ENCODE data around the gene MED9. TPM values are rescaled to one million over a fixed set of nuclear protein-coding genes. Genes with fewer than 3 reads are reported as not detected.

The MED9 gene
- total RNA-seq, 3 donors from 2014 or later (not counting 1 experiment from before 2014, with no cell fraction given) = 19.8 to 23.5 (median 22.3) TPM

DNA sequence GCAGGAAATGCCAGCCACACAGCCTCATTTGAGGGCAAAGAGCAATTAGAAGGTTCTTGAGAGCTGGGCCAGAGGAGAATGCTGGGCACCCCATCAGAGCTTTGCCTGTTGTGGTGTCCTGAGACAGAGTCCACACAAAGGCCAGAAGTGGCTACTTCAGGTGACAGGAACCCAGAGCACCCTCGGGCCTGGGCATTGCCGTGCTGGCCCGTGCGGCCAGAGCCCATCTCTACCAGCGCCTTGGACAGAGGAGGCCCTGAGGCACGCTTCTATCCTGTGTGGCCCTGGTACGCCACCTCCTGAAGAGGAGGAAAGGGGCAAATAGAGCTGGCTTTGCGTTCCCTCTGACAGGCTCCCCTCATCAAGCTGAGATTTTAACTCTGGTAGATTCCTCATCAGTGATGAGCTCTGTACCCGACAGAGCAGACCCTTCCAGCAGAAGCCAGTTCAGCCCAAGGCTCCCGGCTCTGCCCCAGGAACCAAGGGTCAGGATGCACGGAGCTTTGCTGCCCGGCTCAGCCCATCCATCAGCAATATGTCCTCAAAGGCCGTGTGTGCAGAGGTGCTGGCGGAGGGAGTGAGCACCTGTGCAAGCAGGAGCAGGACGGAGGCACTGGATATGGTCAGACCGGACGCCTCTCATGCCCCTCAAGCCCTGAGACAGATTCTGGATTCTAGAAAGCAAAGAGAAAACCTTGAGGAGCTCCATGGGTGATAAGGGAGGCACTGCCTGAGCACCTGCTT lies 22.8 kb downstream of the MED9 start:
- peaks cover 6 to 16% of the 10 kb centered on the region in 2 donors for H3K4me1 Mint-ChIP-seq
- peaks cover 5 to 10% of the 10 kb centered on the region in 2 donors for H3K27me3 Mint-ChIP-seq (ENCODE audit: low read depth in 2 of 2)
- H3K4me1 ChIP-seq (ENCODE audit: control insufficient read depth, insufficient read depth, low read length) = peaks cover 19% of the 10 kb centered on the region
- DNase-seq (no peak), ATAC-seq (no peak)
- H3K9me3 ChIP-seq (ENCODE audit: control insufficient read depth, insufficient read depth, low read length) = no peaks in the 10 kb centered on the region
- intact Hi-C loops (cut with micrococcal nuclease) = no loop called here
- H3K4me3 ChIP-seq (ENCODE audit: low read length) = no peak overlapping the region
- no peak overlapping the region for H3K4me3 Mint-ChIP-seq
- no peaks in the 10 kb centered on the region for H3K9me3 Mint-ChIP-seq
- TF ChIP-seq, protein P1, sequence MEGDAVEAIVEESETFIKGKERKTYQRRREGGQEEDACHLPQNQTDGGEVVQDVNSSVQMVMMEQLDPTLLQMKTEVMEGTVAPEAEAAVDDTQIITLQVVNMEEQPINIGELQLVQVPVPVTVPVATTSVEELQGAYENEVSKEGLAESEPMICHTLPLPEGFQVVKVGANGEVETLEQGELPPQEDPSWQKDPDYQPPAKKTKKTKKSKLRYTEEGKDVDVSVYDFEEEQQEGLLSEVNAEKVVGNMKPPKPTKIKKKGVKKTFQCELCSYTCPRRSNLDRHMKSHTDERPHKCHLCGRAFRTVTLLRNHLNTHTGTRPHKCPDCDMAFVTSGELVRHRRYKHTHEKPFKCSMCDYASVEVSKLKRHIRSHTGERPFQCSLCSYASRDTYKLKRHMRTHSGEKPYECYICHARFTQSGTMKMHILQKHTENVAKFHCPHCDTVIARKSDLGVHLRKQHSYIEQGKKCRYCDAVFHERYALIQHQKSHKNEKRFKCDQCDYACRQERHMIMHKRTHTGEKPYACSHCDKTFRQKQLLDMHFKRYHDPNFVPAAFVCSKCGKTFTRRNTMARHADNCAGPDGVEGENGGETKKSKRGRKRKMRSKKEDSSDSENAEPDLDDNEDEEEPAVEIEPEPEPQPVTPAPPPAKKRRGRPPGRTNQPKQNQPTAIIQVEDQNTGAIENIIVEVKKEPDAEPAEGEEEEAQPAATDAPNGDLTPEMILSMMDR (IDR thresholded peaks at IDR 0.05) = no peak
- H3K27ac ChIP-seq (ENCODE audit: low read length) = no peak overlapping the region
- H3K36me3 Mint-ChIP-seq = no peaks in the 10 kb centered on the region
- no peaks in the 10 kb centered on the region for H3K36me3 ChIP-seq (ENCODE audit: control insufficient read depth, insufficient read depth, low read length)
- peaks cover 6% of the 10 kb centered on the region for H3K27me3 ChIP-seq (ENCODE audit: control insufficient read depth, insufficient read depth, low read length)
- H3K27ac Mint-ChIP-seq = no peak overlapping the region
- WGBS (ENCODE audit: insufficient coverage) = 89% methylated on average over 17 of the region's 17 CpGs

DNA sequence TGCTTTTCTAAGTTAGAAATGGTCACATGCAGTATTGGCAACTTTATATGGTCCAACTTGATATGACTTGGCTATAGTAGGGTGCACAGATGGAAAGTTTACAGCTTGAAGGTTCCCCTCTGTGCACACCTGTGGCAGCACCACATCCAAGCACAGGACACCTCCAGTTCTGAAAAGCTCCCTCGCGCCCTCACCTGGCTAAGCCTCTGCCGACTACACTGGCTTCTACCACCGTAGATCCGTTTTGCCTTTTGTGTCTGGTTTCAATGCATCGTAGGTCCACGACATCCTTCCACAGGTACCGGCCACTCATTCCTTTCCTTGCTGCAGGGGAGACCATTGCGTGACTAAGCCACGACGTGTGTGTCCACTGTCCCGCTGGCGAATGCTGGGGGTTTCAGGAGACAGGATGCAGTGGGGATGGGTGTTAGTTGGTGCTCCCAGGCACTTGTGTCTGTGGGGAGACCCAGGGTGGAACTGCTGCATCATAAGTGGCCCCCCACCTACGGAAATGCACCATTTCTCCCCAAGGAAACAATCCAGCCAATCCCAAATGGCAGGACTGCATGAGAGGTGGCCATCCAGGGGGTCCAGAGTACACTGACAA lies 24.3 kb downstream of the MED9 start:
- H3K36me3 Mint-ChIP-seq = no peaks in the 10 kb centered on the region
- intact Hi-C loops (cut with micrococcal nuclease) = no loop called here
- Histone ChIP-seq H3K27ac (ENCODE audit: low read length) (no peak overlapping the region), H3K36me3 (ENCODE audit: control insufficient read depth, insufficient read depth, low read length) (no peaks in the 10 kb centered on the region), H3K27me3 (ENCODE audit: control insufficient read depth, insufficient read depth, low read length) (no peaks in the 10 kb centered on the region), H3K4me1 (ENCODE audit: control insufficient read depth, insufficient read depth, low read length) (peaks cover 6% of the 10 kb centered on the region), H3K4me3 (ENCODE audit: low read length) (no peak overlapping the region), H3K9me3 (ENCODE audit: control insufficient read depth, insufficient read depth, low read length) (no peaks in the 10 kb centered on the region)
- peaks cover 0 to 5% of the 10 kb centered on the region in 2 donors for H3K27me3 Mint-ChIP-seq (ENCODE audit: low read depth in 2 of 2)
- TF ChIP-seq, protein P1 (IDR thresholded peaks at IDR 0.05) = no peak
- WGBS (ENCODE audit: insufficient coverage) = 81% methylated on average over 14 of the region's 14 CpGs
- H3K27ac Mint-ChIP-seq = no peak overlapping the region
- ATAC-seq = no peak
- no peaks in the 10 kb centered on the region for H3K9me3 Mint-ChIP-seq
- DNase-seq = peak in 1 of 2 donors; percentile 53
- H3K4me3 Mint-ChIP-seq = no peak overlapping the region
- peaks cover 0 to 5% of the 10 kb centered on the region in 2 donors for H3K4me1 Mint-ChIP-seq

DNA sequence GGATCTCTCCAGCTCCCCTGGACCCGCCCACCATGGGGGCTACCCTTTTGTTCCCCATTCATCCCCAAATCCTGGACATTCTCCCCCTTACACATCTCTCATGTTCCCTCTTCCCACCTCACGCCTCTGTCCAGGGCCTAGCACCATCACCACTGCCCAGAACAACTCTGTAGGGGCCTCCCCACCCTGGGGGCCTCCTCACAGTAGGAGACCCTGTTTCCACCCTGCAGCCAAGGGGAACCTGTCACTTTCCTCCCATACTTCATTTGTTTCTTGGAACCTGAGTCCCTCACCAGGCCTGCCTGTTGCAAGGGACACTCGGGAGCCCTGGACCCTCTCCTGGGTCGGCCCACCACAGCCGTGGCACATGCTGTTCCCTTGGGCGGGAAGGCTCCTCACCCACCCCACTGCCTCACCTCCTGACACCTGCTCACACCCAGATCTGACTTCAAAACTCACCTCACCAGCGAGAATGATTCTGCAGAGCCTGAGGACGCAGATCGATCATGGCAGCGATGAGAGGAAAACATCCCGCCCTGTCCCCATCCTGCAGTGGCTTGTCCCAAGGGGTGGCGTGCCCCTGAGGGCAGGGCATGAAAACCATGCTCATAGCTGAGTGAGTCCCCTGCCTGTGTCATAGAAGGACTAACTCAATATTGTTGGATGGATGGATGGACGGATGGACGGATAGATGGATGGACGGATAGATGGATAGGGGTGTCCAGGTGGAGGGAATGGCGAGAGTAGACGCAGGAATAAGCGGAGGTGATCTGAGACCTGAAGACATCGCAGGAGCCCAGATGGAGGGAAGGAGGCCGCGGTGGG lies 26.2 kb downstream of the MED9 start:
- TF ChIP-seq, protein P1 (IDR thresholded peaks at IDR 0.05) = no peak
- Histone ChIP-seq H3K9me3 (ENCODE audit: control insufficient read depth, insufficient read depth, low read length) (no peaks in the 10 kb centered on the region), H3K36me3 (ENCODE audit: control insufficient read depth, insufficient read depth, low read length) (no peaks in the 10 kb centered on the region), H3K27ac (ENCODE audit: low read length) (no peak overlapping the region), H3K27me3 (ENCODE audit: control insufficient read depth, insufficient read depth, low read length) (no peaks in the 10 kb centered on the region), H3K4me3 (ENCODE audit: low read length) (no peak overlapping the region), H3K4me1 (ENCODE audit: control insufficient read depth, insufficient read depth, low read length) (no peaks in the 10 kb centered on the region)
- intact Hi-C loops (cut with micrococcal nuclease) = no loop called here
- 93% methylated on average over 21 of the region's 21 CpGs for WGBS (ENCODE audit: insufficient coverage)
- Mint-ChIP-seq H3K4me3 (no peak overlapping the region), H3K4me1 (no peaks in the 10 kb centered on the region), H3K27me3 (ENCODE audit: low read depth in 2 of 2) (peaks cover 0 to 5% of the 10 kb centered on the region in 2 donors), H3K27ac (no peak overlapping the region), H3K9me3 (no peaks in the 10 kb centered on the region), H3K36me3 (no peaks in the 10 kb centered on the region)
- DNase-seq = no peak
- no peak for ATAC-seq
